GM12864 (cell line): ENCODE data around the gene MTMR4.

Source experiments
- DNase-seq: peaks from one replicate; pipeline ENCODE4 v3.0.0-alpha.2; 2011; ENCODE audit warnings: low read depth
- H3K4me3 ChIP-seq: 2 replicates; pipeline ENCODE4 v1.5.1; 2011; ENCODE audit warnings: mild to moderate bottlenecking, low read depth, low read length, control low read depth
- TF ChIP-seq, protein P1 (sequence below): IDR thresholded peaks from 2 replicates; pipeline ENCODE4 v1.5.1; 2011; ENCODE audit warnings: low read depth, mild to moderate bottlenecking, moderate library complexity, low read length, control low read depth, inconsistent platforms; ENCODE audit errors: missing control alignments

Gene MTMR4

DNA sequence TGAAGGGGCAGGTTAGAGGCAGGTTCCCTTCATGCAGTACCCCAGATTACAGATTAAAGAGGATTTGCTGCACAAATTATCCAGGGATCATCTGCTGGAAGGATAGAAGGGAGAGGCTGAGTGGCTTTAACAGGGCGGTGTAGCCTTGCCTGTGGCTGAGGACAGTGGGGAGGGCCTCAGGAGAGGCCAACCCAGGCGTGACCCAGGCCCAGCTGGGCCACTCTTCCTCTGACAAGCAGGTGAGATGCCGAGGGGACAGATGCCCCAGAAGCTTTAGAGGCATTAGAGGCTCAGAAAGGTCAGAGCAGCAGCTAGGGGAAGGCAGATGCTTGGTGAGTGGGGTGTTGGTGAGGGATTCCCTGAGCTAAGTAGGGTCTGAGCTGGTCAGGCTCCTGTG, 18.1 kb upstream of the MTMR4 start:
- no peak overlapping the region for H3K4me3 ChIP-seq
- TF ChIP-seq, protein P1, sequence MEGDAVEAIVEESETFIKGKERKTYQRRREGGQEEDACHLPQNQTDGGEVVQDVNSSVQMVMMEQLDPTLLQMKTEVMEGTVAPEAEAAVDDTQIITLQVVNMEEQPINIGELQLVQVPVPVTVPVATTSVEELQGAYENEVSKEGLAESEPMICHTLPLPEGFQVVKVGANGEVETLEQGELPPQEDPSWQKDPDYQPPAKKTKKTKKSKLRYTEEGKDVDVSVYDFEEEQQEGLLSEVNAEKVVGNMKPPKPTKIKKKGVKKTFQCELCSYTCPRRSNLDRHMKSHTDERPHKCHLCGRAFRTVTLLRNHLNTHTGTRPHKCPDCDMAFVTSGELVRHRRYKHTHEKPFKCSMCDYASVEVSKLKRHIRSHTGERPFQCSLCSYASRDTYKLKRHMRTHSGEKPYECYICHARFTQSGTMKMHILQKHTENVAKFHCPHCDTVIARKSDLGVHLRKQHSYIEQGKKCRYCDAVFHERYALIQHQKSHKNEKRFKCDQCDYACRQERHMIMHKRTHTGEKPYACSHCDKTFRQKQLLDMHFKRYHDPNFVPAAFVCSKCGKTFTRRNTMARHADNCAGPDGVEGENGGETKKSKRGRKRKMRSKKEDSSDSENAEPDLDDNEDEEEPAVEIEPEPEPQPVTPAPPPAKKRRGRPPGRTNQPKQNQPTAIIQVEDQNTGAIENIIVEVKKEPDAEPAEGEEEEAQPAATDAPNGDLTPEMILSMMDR = no peak
- DNase-seq = no peak

DNA sequence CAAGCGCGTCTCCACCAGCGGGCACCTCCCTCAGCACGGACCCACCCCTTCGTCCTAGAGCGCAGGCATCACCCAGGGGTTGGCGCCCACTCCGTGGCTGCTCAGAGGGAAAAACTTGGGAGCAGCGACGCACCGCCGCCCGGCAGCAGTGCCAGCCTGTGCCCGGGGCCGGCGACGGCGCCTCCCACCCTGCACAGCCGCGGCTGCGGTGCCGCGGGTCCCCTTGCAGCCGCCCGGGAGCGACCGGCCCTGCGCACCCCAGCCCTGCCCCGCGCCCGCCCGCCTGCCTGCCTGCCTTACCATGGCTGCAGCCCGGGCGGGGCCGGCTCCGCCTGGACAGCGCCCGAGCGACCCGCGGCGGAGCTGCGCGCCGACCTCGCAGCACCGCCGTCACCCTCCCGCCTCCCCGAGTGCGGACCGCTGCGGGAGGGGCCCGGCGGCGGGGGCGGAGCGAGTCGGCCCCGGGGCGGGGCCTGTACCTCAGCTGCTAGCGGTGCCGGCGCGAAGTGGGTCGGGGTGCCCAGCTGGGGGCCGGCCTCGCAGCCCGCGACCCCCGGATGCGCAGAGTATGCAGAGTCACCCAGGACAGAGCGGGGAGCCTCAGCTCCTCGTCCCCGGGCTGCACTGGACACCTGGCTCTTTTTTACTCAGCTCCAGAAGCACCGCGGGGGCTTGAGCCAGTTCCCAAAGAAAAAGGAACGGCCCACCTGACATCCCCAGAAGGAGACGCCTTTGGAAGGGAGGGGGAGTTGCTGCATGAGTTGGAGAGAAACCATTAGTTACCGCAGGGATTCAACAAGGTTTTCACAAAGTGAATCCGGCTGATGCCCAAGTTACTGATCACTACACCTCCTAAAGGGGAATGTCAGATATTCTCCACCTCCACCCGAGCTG, 17.5 kb upstream of the MTMR4 start:
- TF ChIP-seq, protein P1 = no peak
- no peak for DNase-seq
- peak overlapping the region; percentile 43 for H3K4me3 ChIP-seq

DNA sequence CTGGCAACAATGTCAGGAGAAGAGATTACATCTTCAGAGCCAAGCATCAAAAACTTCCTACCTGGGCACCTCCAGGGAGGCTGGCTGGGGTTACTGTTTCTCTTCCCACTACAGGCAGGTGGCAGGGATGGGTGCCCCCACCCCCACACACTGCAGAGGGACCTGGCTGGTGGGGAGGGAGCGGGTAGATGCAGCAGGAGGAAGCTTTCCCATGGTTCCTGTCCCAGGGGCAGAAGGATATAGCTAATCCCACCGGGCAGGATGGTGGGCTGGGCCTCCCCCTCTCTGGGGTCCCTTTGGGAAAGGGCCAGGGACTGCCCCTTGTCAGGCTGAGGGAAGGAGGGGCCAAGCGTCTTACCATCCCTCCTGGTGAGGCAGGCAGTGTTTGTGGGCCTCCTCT, 16.7 kb upstream of the MTMR4 start:
- DNase-seq = no peak
- no peak overlapping the region; the same call in 1 of the 2 replicates for H3K4me3 ChIP-seq
- TF ChIP-seq, protein P1 = no peak

DNA sequence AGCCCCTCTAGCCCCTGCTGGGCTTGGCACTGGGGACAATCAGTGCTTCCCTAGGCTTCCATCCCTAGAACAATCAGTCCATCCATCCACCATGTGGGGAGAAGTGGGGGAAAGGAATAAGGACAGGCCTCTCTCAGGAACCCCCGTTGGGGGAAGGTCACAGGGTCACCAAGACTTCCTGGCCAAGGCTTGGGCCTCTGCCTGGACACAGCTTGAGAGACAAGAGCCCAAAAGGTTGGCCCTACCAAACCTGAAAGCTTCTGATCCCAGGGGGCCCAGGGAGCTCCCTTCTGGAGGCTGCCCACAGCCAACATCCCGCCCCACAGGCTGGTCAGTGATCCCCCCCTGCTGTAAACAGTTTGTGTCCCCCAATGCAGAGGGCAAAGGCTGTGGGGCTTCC, 16.2 kb upstream of the MTMR4 start:
- no peak overlapping the region for H3K4me3 ChIP-seq
- TF ChIP-seq, protein P1 = no peak

DNA sequence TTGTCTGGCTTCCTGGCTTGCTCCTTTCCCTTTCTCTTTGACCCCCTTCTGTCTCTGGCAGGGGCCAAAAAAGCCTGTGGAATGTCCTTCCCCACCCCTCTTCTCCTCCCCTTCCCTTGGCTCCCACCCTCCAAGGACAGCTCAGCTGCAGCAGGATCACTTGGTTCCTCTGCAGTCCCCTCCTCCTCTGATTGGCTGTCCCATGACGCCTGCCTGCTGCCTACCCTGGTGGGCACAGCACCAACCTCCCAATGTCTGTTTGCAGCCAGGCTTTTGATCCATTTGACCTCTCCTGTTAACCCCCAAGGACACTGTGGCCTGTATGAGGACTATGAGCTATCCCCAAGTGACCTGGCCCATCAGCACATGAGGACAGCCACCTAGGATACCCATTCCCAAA, 14.8 kb upstream of the MTMR4 start:
- no peak for DNase-seq
- no peak overlapping the region for H3K4me3 ChIP-seq
- TF ChIP-seq, protein P1 = no peak

More for the DNA sequence above, 16.2 kb upstream of the MTMR4 start:
- no peak for DNase-seq

DNA sequence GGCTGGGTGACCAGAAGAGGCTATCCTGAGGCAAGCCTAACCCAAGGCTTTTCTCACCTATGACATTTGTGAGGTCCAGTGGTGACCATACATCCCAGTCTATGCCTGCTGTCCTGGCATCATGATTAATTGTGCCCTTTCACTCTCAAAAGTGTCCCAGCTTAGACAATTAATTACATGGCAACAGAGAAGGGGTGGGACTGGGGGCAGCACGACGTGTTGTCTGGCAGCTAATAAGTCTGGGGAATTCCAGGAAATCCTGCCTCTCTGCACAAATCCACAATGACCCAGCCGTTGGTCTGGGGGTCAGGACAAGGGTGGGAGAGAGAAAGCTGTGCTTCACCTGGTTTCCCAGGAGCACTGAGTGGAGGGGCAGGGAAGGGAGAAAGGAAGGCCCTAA, 14.0 kb upstream of the MTMR4 start:
- H3K4me3 ChIP-seq = no peak overlapping the region
- no peak for DNase-seq
- TF ChIP-seq, protein P1 = no peak

DNA sequence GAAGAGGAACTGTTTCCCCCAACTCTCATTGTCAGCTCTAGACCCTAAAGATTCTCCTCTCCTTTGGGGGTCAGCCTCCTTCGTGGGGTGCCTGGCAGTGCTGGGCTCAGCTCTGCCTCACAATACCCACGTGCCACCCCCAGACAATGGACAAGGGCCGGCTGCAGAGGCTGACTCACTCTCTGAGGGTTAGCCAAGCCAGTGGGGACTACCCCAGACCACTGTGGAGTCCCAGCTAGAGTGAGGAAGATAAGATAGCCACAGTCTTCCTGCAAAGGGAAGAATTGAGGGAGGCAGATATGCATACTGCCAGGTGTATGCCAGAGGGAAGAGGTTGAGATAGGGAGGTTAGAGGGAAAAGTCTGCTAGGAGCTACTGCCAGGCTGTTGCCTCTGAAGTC, 13.5 kb upstream of the MTMR4 start:
- TF ChIP-seq, protein P1 = no peak
- no peak for DNase-seq
- H3K4me3 ChIP-seq = no peak overlapping the region
